HG02870 (cell line): Measurements from ENCODE around the gene FAH.
"Not testable (repeated sequence)": the region's sequence is repeated elsewhere in the genome, so short reads cannot be mapped to it uniquely, and the experiment has no call there.

Experiments
- ATAC-seq: cut with Tn5 transposase; IDR thresholded peaks from one replicate; pipeline ENCODE4 v1.9.1; 2021; ENCODE audit warnings: mild to moderate bottlenecking, moderate library complexity; ENCODE audit not compliant: unreplicated experiment

The FAH gene

DNA sequence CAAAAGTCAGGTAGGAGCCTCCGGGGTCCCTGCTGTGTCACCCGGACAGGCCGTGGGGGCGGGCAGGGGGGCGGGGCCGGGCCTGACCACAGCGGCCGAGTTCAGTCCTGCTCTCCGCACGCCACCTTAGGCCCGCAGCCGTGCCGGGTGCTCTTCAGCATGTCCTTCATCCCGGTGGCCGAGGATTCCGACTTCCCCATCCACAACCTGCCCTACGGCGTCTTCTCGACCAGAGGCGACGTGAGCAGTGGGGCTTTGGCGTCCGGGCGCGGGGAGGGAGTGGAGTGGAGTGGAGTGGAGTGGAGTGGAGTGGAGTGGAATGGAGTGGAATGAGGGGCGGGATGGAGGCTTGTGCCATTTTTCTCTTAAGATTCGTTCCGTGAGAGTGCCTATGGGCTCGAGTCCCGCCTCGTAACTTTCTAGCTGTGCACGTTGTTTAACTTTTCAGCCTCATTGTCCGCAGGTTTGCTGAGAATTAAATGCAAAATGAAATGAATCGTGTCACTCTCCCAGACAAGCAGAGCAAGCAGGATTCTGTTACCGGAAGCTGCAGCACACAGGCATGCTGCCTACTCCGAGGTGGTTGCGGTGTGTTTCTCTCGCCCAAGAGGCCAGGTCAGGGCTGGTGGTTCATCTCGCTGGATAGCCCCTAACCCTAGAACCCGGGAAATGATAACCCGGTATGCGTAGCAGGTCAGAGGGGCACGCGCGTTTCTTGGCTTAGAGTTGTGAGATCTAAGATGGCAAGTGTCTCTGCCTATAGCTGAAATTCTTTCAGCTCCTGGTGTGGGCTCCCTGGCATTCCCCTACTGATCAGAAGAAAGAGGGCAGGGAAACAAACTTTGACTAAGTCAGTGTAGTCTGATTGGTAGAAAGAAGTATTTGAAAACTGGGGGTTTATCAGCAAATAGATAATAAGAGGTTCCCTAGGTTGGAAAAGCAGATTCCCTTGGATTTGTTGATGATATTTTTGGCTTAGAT lies at the start of gene FAH:
Gene FAH (plus strand): TSS at position 104 of the 981 bp plus-strand sequence. CDS start 56 bp downstream, at position 160.
- ATAC-seq, result peak; percentile 60

- no peak for ATAC-seq
Observed at GRCh38 chr15:80105193-80105592, 47.6 kb upstream of the FAH start.

DNA sequence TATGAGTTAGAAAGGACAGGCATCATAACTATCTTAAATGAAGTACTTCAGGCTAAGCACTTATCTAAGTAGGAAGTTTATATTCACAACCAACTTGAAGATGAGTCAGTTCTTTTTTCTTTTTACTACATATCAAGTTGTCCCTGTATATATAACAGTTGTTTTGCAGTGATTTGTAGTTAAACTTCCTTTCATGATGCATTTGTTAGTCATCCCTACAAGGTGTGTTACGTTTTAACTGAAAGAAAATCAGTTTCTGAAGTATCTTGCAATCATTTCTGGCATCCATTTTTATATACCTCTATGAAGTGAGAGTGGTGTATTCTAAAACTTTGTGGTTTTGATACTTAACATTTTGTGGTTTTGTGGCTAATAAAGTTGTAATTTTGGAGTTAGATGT lies 47.2 kb upstream of the FAH start:
- no peak for ATAC-seq

DNA sequence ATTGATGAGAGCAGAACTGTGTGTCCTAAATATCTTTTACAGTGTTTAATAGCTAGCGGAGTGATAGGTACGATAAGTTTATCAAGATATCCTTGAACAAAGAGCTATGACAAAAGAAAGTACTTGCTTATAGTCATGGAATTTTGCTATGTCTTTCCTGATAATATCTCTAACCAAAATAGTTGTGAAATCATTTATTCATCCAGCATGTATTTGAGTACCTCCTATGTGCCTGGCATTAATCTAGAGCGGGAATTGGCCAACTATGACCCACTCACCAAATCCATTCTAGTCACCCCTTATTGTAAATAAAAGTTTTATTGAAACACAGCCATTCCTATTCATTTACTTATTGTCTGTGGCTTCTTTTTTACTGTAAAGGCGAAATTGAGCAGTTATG lies 46.7 kb upstream of the FAH start:
- no peak for ATAC-seq

- no peak for ATAC-seq
Observed at GRCh38 chr15:80107204-80107603, 45.6 kb upstream of the FAH start.

- ATAC-seq, result no peak
Observed at GRCh38 chr15:80107774-80108173, 45.0 kb upstream of the FAH start.

GRCh38 chr15:80109388-80109787 lies 43.4 kb upstream of the FAH start:
- no peak for ATAC-seq

- ATAC-seq, result no peak
Observed at GRCh38 chr15:80110920-80111319, 41.9 kb upstream of the FAH start.

GRCh38 chr15:80114114-80114513 lies 38.7 kb upstream of the FAH start:
- no peak for ATAC-seq

GRCh38 chr15:80115021-80115420 lies 37.8 kb upstream of the FAH start:
- no peak for ATAC-seq

- ATAC-seq, result no peak
Observed at GRCh38 chr15:80118956-80119355, 33.8 kb upstream of the FAH start.

- ATAC-seq, result no peak
Observed at GRCh38 chr15:80120636-80121035, 32.2 kb upstream of the FAH start.

DNA sequence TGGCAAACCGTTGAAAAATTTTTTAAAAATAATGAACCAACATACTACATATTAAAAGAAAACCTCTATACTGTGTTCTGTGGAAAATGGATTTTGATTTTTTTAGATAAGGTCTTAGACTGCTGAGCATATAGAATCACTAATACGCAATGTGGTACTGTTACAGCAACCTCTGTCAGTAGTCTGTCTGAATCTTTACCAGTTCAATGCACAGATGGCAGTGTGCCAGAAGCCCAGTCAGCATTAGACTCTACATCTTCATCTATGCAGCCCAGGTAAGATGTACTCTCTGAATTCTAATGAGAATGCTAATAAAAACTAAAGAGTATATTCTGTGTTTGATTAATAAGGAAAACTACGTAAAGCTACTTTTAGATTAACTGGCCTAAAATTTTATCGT lies 31.3 kb upstream of the FAH start:
- no peak for ATAC-seq

DNA sequence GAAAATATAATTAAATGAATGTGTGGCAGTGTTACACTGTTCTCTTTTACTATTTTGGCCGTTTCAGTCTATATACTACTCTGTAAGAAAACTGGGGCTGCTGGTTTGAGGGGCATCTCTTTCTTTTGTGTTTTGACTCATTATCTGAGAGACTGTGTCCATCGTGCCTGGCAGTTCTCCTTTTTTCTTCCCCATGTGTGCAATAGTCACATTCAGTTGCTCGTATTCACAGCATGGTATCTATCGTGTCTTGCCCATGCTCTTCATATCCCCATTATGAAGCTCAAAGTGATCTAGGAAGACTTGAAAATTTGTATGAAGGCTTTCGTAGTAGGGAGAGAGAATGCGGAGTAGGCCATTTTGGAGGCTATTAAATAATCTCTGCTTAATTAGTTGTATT lies 29.8 kb upstream of the FAH start:
- ATAC-seq, result no peak

- not testable (repeated sequence) for ATAC-seq
Observed at GRCh38 chr15:80127253-80127652, 25.5 kb upstream of the FAH start.

DNA sequence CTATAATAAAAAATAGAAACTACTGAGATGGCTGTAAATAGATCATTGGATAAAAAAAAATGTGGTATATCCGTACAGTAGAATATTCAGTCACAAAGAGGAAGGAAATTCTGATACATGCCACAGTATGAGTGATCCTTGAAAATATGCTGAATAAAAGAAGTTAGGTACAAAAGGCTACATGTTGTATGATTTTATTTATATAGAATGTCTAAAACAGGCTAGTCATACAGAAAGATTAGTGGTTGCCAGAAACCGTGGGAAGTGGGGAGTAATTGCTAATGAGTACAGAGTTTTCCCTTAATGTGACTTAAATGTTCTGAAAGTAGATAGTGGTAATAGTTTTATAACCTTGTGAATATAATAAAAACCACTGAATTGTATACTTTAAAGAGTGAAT lies 24.9 kb upstream of the FAH start:
- ATAC-seq, result no peak

GRCh38 chr15:80132382-80132781 lies 20.4 kb upstream of the FAH start:
- no peak for ATAC-seq

DNA sequence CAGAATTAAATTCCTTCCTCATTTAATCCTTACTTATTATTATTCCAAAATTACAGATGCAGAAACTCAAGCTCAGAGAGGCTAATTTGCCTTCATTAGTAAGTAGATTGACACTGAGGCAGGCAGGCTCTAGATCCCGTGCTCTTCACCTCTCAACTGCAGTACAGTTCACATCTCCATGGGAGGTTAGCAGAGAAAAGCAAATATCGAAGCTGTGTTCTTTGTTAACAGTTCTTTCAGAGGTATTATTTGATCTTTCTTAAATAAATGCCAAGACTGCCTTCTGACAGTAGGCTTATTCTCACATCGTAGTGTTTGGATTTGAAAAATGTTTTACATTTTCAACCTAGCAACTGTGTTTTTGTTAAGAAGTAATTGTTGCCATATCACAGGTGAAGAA lies 15.9 kb upstream of the FAH start:
- ATAC-seq, result no peak

- no peak for ATAC-seq
Observed at GRCh38 chr15:80138961-80139360, 13.8 kb upstream of the FAH start.

- no peak for ATAC-seq
Observed at GRCh38 chr15:80140909-80141308, 11.9 kb upstream of the FAH start.

DNA sequence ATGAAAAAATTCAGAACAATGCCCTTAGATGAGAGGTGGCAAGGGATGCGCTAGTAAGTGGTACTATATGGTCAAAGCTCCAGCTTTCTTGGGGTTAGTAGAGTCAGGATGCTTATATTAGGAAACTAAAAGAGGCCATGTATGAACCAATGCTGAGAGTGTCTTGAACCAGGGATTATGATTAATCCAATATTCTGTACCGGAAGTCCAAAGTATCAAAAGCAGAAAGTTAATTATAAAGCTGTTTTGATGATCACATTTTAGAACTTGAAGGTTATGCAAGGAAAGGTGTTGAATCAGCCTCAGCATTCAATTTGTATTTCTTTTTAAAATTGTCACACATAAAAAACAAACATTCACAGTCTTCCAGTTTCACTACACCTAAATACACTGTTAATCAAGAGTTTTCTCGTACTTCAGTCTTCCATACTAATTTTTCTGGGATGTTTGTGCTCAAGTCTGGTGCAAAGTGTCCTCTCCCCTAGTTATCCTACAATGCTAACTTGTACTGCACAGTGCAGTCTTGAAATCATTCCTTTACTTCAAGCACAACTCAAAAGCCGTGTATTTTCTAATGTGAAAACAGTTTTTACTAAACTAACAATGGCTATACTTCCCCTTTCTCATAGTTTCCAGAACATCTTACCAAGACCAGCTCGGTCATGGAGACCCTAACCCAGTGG lies 10.7 kb upstream of the FAH start:
- ATAC-seq, result no peak

DNA sequence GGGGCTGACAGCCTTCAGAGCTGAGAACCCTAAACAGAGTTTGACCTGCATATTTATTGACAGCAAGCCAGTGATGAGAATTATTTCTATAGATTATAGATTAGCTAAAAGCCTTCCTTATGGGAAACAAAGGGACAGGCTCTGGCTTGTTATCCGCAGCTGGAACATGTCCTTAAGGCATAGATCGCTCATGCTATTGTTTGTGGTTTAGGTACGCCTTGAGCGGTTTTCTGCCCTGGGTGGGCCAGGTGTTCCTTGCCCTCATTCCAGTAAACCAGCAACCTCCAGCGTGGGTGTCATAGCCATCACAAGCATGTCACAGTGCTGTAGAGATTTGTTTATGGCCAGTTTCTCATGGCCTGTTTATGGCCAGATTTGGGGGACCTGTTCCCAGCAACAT lies 10.2 kb upstream of the FAH start:
- ATAC-seq, result no peak
